OCI-LY7 (cell line): ENCODE data around the gene COLQ.

Source experiments
- EZH2phosphoT487 ChIP-seq: fragments of 200-600 bp; sonication (generic); IDR thresholded peaks from 2 replicates; pipeline ENCODE4 v1.6.1; 2018; ENCODE audit warnings: low read depth, borderline replicate concordance, mild to moderate bottlenecking, mixed run types, antibody characterized with exemption, low read length, moderate library complexity, mixed read lengths
- TF ChIP-seq, protein P1 (sequence below): fragments of 200-600 bp; sonication (generic); conservative IDR thresholded peaks from 2 replicates; pipeline ENCODE4 v1.5.1; 2014; ENCODE audit warnings: mild to moderate bottlenecking, antibody characterized with exemption, low read length, moderate library complexity, mixed read lengths

DNA sequence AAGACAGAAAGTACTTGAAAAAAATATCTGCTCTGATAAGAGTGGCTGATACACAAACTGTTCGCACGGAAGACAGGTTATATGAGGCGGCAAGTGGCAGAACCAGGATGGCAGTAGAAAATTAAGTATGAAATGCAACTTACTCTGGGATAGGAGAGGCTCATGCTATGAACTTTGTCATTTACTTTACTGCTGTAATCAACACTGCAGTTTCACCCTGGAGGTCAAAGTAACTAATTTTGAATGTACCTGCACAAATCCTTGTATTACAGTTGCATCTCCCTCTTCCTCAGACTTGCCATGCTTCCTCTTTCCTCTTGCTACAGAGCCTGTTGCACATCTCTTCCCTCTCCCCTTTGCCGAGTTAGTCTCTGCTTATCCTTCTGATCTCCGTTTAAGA is 41.1 kb upstream of the COLQ start:
- TF ChIP-seq, protein P1, sequence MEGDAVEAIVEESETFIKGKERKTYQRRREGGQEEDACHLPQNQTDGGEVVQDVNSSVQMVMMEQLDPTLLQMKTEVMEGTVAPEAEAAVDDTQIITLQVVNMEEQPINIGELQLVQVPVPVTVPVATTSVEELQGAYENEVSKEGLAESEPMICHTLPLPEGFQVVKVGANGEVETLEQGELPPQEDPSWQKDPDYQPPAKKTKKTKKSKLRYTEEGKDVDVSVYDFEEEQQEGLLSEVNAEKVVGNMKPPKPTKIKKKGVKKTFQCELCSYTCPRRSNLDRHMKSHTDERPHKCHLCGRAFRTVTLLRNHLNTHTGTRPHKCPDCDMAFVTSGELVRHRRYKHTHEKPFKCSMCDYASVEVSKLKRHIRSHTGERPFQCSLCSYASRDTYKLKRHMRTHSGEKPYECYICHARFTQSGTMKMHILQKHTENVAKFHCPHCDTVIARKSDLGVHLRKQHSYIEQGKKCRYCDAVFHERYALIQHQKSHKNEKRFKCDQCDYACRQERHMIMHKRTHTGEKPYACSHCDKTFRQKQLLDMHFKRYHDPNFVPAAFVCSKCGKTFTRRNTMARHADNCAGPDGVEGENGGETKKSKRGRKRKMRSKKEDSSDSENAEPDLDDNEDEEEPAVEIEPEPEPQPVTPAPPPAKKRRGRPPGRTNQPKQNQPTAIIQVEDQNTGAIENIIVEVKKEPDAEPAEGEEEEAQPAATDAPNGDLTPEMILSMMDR: no peak
- TF ChIP-seq EZH2phosphoT487: no peak
